Endothelial cell of umbilical vein (primary cell): Measurements from ENCODE around the gene BDKRB2.

Experiments used
- CTCF ChIP-seq, 2 donors: IDR thresholded peaks; 1 replicate in 1 of 2; 2 replicates in 1 of 2; pipeline ENCODE4 v1.5.1; 2011; ENCODE audit warnings: low read length in 2 of 2, mild to moderate bottlenecking in 2 of 2, moderate library complexity in 2 of 2, control low read depth in 1 of 2, inconsistent platforms in 1 of 2, low read depth in 1 of 2; ENCODE audit not compliant: insufficient read depth in 1 of 2; ENCODE audit errors: extremely low read depth in 1 of 2
- POLR2A ChIP-seq: IDR thresholded peaks from 2 replicates; pipeline ENCODE4 v1.6.1; 2012; ENCODE audit warnings: low read depth, mild to moderate bottlenecking, control low read depth, low read length

- no peak for TF ChIP-seq CTCF (IDR thresholded peaks at IDR 0.05; ENCODE audit: extremely low read depth in 1 of 2, insufficient read depth in 1 of 2, low read depth in 1 of 2, low read length in 2 of 2)
- no peak for TF ChIP-seq POLR2A
Observed at GRCh38 chr14:96270565-96271420, 66.2 kb downstream of the BDKRB2 start.
